Esophagus squamous epithelium (tissue), 5 donors: ENCODE measurements around the gene NKD2. TPM values are rescaled to one million over a fixed set of nuclear protein-coding genes. Genes with fewer than 3 reads are reported as not detected.
"Not testable (repeated sequence)": the region's sequence is repeated elsewhere in the genome, so short reads cannot be mapped to it uniquely, and the experiment has no call there.

Experiments
- DNase-seq: peaks from one replicate; lab custom pipeline; 2025; lab: John Stamatoyannopoulos, UW
- H3K27ac ChIP-seq, 4 donors: fragments of 200-600 bp; sonication (generic); one replicate each; pipeline ENCODE4 v1.5.1; 2016 to 2019; ENCODE audit warnings: mild to moderate bottlenecking in 1 of 4
- H3K27me3 ChIP-seq, 4 donors: fragments of 200-600 bp; sonication (generic); 1 replicate in 3 of 4; 2 replicates in 1 of 4; pipeline versions ENCODE4 v1.5.1 to v1.6.0; 2017 to 2021; ENCODE audit warnings: antibody characterized with exemption in 1 of 4
- H3K36me3 ChIP-seq, 3 donors: fragments of 200-600 bp; sonication (generic); one replicate each; pipeline ENCODE4 v1.5.1; 2016 to 2019
- H3K4me1 ChIP-seq, 3 donors: fragments of 200-600 bp; sonication (generic); one replicate each; pipeline ENCODE4 v1.5.1; 2017 to 2019
- H3K4me3 ChIP-seq, 4 donors: fragments of 200-600 bp; sonication (generic); 1 replicate in 3 of 4; 2 replicates in 1 of 4; pipeline ENCODE4 v1.5.1; 2016 to 2019; ENCODE audit warnings: mild to moderate bottlenecking in 2 of 4, moderate library complexity in 1 of 4
- H3K9me3 ChIP-seq, 3 donors: fragments of 200-600 bp; sonication (generic); one replicate each; pipeline ENCODE4 v1.5.1; 2016 to 2019
- CTCF ChIP-seq, 6 experiments: fragments of 450-650 bp in 4 of 6; fragments of 200-600 bp in 2 of 6; sonication (generic) in 2 of 6; IDR thresholded peaks; one replicate each; pipeline ENCODE4 v1.5.1; 2016 to 2019; ENCODE audit warnings: antibody characterized with exemption in 6 of 6, mild to moderate bottlenecking in 4 of 6, moderate library complexity in 4 of 6
- POLR2A ChIP-seq, 4 donors: fragments of 450-650 bp; IDR thresholded peaks; one replicate each; pipeline ENCODE4 v1.6.1; 2017; ENCODE audit warnings: antibody characterized with exemption in 4 of 4, mild to moderate bottlenecking in 4 of 4, moderate library complexity in 3 of 4
- WGBS, 2 donors: methylation state at CpG; one replicate each; pipeline ENCODE4 v1.1.5; 2018; 5-methylcytosine and 5-hydroxymethylcytosine counted together
- intact Hi-C: fragments of 100-400 bp; cut with DNase I; formaldehyde crosslinking; loops from one replicate; pipeline ENCODE4 v1.15.0; 2022
- total RNA-seq, 4 donors: library from RNA; depleted of rRNA; stranded (reverse); fragments of >200 nt; gene quantifications; one replicate each; pipeline ENCODE4 v1.1.0, GENCODE V29; 2016
- donor health status: DM: yes; HTN: yes; CAD: no.

NKD2 gene
- total RNA-seq, 4 donors from 2014 or later: 1.2 to 11.3 (median 1.5) TPM

GRCh38 chr5:1060535-1060981, 52.0 kb downstream of the NKD2 start:
- TF ChIP-seq POLR2A (IDR thresholded peaks at IDR 0.05): no peak
- no peak for TF ChIP-seq CTCF (IDR thresholded peaks at IDR 0.05)
- no peak overlapping the region for H3K27ac ChIP-seq
- DNase-seq: no peak
- H3K36me3 ChIP-seq: peaks cover 0 to 79% (median 6%) of the 10 kb centered on the region in 3 donors
- no peaks in the 10 kb centered on the region for H3K9me3 ChIP-seq
- H3K27me3 ChIP-seq: no peaks in the 10 kb centered on the region
- no peak overlapping the region for H3K4me3 ChIP-seq
- no peaks in the 10 kb centered on the region for H3K4me1 ChIP-seq
- intact Hi-C loops: no loop called here
- 100% methylated on average over 1 of the region's 24 CpGs for WGBS, 2 donors

DNA sequence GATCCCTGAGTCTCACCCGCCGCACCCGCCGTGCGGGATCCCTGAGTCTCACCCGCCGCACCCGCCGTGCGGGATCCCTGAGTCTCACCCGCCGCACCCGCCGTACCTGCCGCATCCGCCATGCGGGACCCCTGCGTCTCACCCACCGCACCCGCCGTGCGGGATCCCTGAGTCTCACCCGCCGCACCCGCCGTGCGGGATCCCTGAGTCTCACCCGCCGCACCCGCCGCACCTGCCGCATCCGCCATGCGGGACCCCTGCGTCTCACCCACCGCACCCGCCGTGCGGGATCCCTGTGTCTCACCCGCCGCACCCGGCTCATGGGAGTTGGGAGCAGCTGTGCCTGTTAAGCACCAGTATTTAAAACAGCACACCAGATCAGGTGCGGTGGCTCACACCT, 52.7 kb downstream of the NKD2 start:
- H3K9me3 ChIP-seq, DNase-seq, H3K27me3 ChIP-seq, H3K4me1 ChIP-seq, H3K4me3 ChIP-seq, intact Hi-C loops, H3K27ac ChIP-seq: not testable (repeated sequence)
- WGBS, 2 donors: 100% methylated on average over 1 of the region's 43 CpGs; no CpG with 5 or more reads in 1 of the 2 donors
- peaks cover 0 to 79% (median 6%) of the 10 kb centered on the region in 3 donors for H3K36me3 ChIP-seq

DNA sequence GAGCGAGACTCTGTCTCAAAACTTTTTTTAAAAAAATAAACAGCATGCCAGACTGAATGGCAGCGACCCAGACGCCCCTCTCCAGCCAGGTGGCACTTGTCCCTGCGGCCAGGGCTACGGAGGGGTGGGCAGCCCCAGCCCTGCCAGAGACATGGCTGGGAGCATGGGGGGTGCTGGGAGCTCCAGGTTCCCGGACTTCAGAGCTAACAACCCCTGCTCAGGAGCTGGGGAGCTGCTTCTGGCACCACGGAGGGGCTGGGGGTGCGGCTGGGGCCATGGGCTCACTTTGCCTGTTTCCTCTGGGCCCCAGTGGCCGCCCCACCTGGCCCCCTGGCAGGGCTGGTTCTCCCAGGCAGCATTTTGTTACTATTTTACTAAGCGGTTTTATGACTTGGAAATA, 53.3 kb downstream of the NKD2 start:
- H3K27me3 ChIP-seq: no peaks in the 10 kb centered on the region
- no peak overlapping the region for H3K4me3 ChIP-seq
- H3K4me1 ChIP-seq: no peaks in the 10 kb centered on the region
- no peak overlapping the region for H3K27ac ChIP-seq
- no peak for DNase-seq
- no peaks in the 10 kb centered on the region for H3K9me3 ChIP-seq
- TF ChIP-seq CTCF (IDR thresholded peaks at IDR 0.05): no peak
- no peak for TF ChIP-seq POLR2A (IDR thresholded peaks at IDR 0.05)
- WGBS, 2 donors: 76 to 86% methylated on average over 6 to 9 of the region's 10 CpGs
- H3K36me3 ChIP-seq: peaks cover 0 to 77% (median 6%) of the 10 kb centered on the region in 3 donors
- intact Hi-C loops: no loop called here

GRCh38 chr5:1062761-1063568, 54.4 kb downstream of the NKD2 start:
- intact Hi-C loops: no loop called here
- H3K27me3 ChIP-seq: no peaks in the 10 kb centered on the region
- no peaks in the 10 kb centered on the region for H3K9me3 ChIP-seq
- TF ChIP-seq CTCF (IDR thresholded peaks at IDR 0.05): no peak
- TF ChIP-seq POLR2A (IDR thresholded peaks at IDR 0.05): no peak
- no peak overlapping the region for H3K27ac ChIP-seq
- no peaks in the 10 kb centered on the region for H3K4me1 ChIP-seq
- H3K36me3 ChIP-seq: peaks cover 0 to 77% (median 6%) of the 10 kb centered on the region in 3 donors
- no CpG with 5 or more reads among the region's 36 CpGs for WGBS, 2 donors
- no peak for DNase-seq
- H3K4me3 ChIP-seq: no peak overlapping the region

DNA sequence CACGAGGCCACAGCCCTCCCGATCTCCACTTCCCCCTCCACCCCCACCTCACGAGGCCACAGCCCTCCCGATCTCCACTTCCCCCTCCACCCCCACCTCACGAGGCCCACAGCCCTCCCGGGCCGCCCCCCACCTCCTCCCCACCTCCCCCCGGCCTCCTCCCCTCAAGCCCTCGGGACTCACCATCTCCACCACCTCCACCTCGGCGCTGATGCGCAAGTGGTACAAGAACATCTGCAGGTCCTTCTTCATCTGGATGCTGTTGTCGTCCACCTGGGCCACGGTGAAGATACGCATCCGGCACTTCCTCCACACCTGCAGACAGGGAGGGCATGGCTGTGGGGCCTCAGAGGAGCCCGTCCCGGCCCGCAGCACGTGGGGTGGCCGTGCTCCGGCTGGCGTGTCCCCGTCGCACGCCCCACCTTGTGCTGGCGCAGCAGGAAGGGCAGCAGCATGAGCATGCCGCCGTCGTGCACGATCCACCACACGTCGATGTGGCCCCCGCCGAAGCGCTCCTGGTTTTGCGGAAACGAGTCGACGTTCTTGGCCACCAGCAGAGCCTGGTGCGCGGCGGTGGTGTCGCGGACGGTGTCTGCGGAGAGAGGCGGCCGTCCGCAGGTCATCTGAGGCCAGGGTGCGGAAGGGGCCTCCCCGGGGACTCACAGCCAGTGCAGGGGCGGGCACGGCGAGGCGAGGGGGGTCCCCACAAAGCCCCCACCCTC, 55.2 kb downstream of the NKD2 start:
- DNase-seq: no peak
- H3K4me1 ChIP-seq: no peaks in the 10 kb centered on the region
- H3K9me3 ChIP-seq: no peaks in the 10 kb centered on the region
- intact Hi-C loops: no loop called here
- no peak overlapping the region for H3K4me3 ChIP-seq
- 82 to 91% methylated on average over 15 to 18 of the region's 56 CpGs for WGBS, 2 donors
- TF ChIP-seq POLR2A (IDR thresholded peaks at IDR 0.05) (no peak), CTCF (IDR thresholded peaks at IDR 0.05) (no peak)
- H3K36me3 ChIP-seq: peaks cover 0 to 72% (median 6%) of the 10 kb centered on the region in 3 donors
- no peak overlapping the region for H3K27ac ChIP-seq
- H3K27me3 ChIP-seq: no peaks in the 10 kb centered on the region
